GM12891 (cell line): ENCODE results near the gene DIPK2A.

Experiments
- DNase-seq: peaks from one replicate; pipeline ENCODE4 v3.0.0; 2011; ENCODE audit warnings: low spot score; ENCODE audit not compliant: insufficient read length
- FAIRE-seq: peaks from 2 replicates; lab custom pipeline; 2011; peaks lifted over from hg19 to GRCh38; lab: Jason Lieb, UNC
- PAX5 ChIP-seq: IDR thresholded peaks from 2 replicates; pipeline ENCODE4 v1.6.1; 2011; ENCODE audit warnings: low read length, moderate library complexity, mild to moderate bottlenecking; ENCODE audit not compliant: insufficient read depth, severe bottlenecking
- POLR2A ChIP-seq: IDR thresholded peaks from 2 replicates; pipeline ENCODE4 v1.6.1; 2011; ENCODE audit warnings: low read depth, low read length, control low read depth
- POLR2AphosphoS5 ChIP-seq: IDR thresholded peaks from 2 replicates; pipeline ENCODE4 v1.6.1; 2011; ENCODE audit warnings: low read depth, low read length, control low read depth
- POU2F2 ChIP-seq: IDR thresholded peaks from 2 replicates; pipeline ENCODE4 v1.6.1; 2011; ENCODE audit warnings: low read depth, mild to moderate bottlenecking, control low read depth, low read length, moderate library complexity
- SPI1 ChIP-seq: IDR thresholded peaks from 2 replicates; pipeline ENCODE4 v1.6.1; 2011; ENCODE audit warnings: low read depth, low read length, control low read depth
- TAF1 ChIP-seq: IDR thresholded peaks from 2 replicates; pipeline ENCODE4 v1.6.1; 2011; ENCODE audit warnings: low read depth, low read length, control low read depth

The DIPK2A gene

DNA sequence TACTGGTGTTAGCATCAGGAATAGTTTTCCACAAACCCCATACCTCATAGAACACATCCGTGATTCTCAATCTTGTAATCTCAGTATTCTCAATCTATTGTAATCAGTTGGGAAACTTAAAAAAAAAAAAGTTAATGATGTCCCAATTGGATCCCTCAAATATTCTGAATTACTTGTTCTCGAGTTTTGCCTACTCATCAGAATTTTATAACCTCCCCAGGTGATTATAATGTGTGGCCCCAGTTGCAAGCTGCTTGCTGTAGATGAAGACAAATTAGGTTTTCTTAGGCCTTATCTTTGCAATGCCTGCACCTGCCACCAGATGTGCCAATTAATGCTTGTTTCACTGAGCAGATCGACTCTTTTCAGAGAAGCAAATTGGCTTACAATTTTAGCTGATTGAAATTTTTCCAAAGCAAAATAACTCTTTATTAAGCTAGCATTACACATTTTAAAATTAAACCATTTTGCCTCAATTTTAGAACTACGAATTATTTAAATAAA, 19.0 kb upstream of the DIPK2A start:
- FAIRE-seq (no peak), DNase-seq (no peak)
- TF ChIP-seq SPI1 (no peak), TAF1 (no peak), POLR2A (no peak), PAX5 (no peak)

DNA sequence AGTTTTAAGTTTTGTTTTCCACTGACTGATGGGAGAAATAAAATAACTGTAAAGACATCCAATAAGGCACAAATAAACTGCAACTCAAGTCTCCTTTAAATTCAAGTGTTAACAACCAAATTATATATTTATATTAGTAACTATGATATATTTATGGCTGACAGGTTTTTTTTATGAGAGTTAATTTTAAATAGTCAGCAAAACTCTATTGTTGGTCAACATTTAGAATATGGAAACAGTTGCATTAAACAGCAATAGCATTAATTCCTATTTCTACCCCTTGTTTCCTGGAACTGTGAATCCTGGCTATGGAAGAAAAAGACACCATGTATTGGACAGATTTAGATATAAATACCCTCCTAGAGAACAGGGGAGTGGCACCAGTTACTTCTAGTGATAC, 16.5 kb upstream of the DIPK2A start:
- FAIRE-seq (no peak), DNase-seq (no peak)

DNA sequence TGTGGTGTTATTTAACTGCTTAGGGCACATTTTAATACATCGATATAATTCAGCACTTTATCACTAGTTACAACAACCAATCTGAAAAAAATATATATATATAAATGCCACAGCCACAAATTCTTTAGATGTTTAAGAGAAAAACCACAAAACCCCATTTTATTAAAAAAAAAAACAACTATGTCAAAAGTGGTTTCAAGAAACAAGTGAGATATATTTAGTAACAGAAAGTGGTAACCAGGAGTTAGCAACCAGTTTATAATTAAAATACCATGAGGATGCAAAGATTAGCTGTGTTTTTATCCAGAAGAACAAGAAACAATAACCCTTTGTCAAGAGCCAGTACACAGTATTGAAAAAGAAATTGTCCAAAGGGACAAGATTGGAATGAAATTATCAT, 14.8 kb upstream of the DIPK2A start:
- no peak for FAIRE-seq
- TF ChIP-seq TAF1 (no peak), PAX5 (no peak), POLR2A (no peak), POU2F2 (no peak), POLR2AphosphoS5 (no peak), SPI1 (no peak)
- DNase-seq, result no peak

More for the DNA sequence above, 16.5 kb upstream of the DIPK2A start:
- TF ChIP-seq POLR2AphosphoS5, result no peak
- no peak for TF ChIP-seq SPI1
- no peak for TF ChIP-seq TAF1
- TF ChIP-seq POU2F2, result no peak
- no peak for TF ChIP-seq PAX5
- no peak for TF ChIP-seq POLR2A

DNA sequence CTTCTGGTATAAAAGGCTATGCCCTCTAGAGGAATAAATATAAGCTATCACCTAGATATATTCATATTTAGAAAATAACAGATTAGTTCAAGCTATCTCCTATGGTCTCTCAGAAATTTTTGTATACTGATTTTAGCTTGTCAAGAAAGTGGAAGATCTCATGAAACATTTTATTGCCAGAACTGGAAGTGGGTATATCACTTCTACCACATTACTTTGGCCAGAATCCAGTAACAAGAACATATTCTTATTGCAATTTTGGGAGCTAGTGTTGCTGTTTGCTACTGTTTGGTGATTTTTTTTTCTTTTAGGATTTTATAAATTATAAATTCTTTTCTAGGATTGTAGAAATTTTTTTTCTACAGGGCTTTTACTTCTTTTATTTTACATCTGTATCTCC, 14.2 kb upstream of the DIPK2A start:
- DNase-seq, result no peak
- FAIRE-seq, result no peak
- no peak for TF ChIP-seq POLR2A
- no peak for TF ChIP-seq POLR2AphosphoS5
- no peak for TF ChIP-seq POU2F2
- TF ChIP-seq PAX5, result no peak
- no peak for TF ChIP-seq SPI1
- TF ChIP-seq TAF1, result no peak

DNA sequence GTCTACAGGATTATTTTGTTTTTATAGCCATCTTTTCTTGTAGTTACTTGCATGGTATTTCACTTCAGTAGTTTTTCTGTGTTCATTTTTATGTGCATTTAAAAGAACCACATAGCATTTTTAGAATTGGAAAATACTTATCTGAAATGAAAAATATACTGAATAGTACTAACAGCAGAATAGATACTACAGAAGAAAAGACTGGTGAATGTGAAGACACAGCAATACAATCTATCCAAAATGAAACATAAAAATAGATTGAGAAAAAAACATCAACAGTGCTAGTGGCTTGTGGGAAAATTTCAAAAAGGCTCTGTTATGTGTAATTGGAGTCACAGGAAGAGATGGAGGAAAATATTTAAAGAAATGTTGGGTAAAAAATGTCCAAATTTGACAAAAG, 12.7 kb upstream of the DIPK2A start:
- DNase-seq (no peak), FAIRE-seq (no peak)
- TF ChIP-seq POLR2AphosphoS5, result no peak
- no peak for TF ChIP-seq POLR2A
- no peak for TF ChIP-seq PAX5
- no peak for TF ChIP-seq TAF1
- TF ChIP-seq POU2F2, result no peak
- TF ChIP-seq SPI1, result no peak

DNA sequence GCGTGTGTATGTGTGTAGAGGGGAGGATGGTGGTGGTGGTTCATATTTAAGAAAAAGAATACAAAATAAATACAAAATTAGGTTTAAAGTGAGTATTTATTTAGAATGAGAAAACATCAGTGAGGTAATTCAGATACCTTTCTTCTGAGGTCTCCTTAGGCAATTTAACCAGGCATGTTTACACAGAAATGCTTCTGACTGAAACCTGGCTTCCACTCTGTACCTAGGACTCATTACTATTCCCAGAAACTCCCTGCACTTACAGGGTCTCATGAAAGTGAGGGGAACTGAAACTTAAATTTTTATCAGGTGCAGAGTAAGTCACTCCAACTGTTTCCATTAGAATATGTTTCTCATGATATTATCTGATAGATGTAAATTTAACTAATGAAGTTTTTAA, 10.3 kb upstream of the DIPK2A start:
- FAIRE-seq, result no peak
- TF ChIP-seq PAX5 (no peak), POLR2AphosphoS5 (no peak), TAF1 (no peak), POU2F2 (no peak), SPI1 (no peak)
- DNase-seq, result no peak

DNA sequence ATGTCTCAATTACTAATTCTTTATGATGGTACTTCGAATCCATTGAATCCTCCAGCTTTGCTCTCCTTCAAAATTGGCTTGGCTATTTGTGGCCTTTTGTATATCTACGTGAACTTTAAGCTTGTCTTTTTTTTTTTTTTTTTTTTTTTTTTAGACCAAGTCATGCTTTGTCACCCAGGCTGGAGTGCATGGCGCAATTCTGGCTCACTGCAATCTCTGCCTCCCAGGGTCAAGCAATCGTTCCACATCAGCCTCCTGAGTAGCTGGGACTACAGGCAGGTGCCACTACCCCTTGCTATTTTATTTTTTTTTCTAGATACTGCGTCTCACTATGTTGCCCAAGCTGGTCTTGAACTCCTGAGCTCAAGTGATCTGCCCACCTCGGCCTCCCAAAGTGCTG, 7.7 kb upstream of the DIPK2A start:
- DNase-seq, result no peak
- TF ChIP-seq SPI1 (no peak), POU2F2 (no peak), POLR2A (no peak), PAX5 (no peak), POLR2AphosphoS5 (no peak), TAF1 (no peak)
- FAIRE-seq, result no peak

DNA sequence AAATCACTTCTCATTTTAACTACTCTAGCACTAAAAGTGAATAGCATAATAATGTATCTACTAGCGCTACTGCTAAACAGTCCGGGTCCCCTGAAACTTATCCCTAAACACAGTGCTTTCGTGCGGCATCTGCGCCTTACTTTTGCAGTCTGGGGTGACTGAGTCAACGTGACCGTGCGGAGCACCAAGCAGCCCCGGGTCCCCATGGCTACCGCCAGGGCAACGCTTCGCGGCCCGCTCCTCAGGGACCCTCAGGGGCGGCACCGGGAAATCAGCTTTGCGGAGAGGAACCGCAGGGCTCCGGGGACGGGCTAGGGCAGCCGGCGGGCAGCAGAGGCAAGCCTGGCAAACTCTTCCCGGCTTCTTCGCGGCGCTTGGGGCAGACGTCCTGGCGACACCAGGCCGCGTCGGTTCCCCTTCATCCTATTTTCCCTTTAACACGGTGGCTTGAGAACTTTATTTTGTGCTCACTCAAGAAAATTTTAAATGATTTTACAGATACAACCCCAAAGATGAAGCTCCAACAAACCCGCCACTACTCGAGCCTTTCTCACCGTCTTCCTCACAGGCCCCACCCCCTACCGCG, 757 bp upstream of the DIPK2A start:
- DNase-seq (peak; percentile 29), FAIRE-seq (peak; percentile 84)
- no peak for TF ChIP-seq SPI1
- no peak; the same call in 1 of the 2 replicates for TF ChIP-seq POLR2AphosphoS5
- no peak for TF ChIP-seq POU2F2
- no peak; the same call in 1 of the 2 replicates for TF ChIP-seq POLR2A
- TF ChIP-seq TAF1, result no peak
- TF ChIP-seq PAX5, result no peak

DNA sequence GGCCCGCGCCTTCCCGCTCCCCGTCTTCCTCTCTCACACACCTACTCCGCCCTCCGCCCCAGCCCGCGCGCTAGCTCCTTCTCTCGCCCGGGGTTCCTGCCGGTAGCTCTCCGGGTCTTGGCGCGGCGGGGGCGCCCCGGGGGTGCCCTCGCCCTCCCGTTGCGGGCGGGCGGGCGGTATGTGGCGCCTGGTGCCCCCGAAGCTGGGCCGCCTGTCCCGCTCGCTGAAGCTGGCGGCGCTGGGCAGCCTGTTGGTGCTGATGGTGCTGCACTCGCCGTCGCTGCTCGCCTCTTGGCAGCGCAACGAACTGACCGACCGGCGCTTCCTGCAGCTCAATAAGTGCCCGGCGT, 507 bp downstream of the DIPK2A start:
- no peak for TF ChIP-seq POLR2AphosphoS5
- TF ChIP-seq TAF1, result no peak
- TF ChIP-seq PAX5, result no peak
- no peak for TF ChIP-seq SPI1
- TF ChIP-seq POLR2A, result no peak
- TF ChIP-seq POU2F2, result no peak
- FAIRE-seq (no peak), DNase-seq (no peak)
